GM10266 (cell line): Measurements from ENCODE around the gene RCAN1.

ENCODE experiments used
- DNase-seq: peaks from one replicate; pipeline ENCODE4 v3.0.0; 2012; ENCODE audit errors: extremely low spot score
- CTCF ChIP-seq: IDR thresholded peaks from 2 replicates; pipeline ENCODE4 v1.5.1; 2012; ENCODE audit warnings: mild to moderate bottlenecking, low read depth; ENCODE audit not compliant: control insufficient read depth, insufficient read depth; ENCODE audit errors: missing control alignments

The RCAN1 gene

GRCh38 chr21:34598931-34599400 lies 15.9 kb downstream of the RCAN1 start:
- no peak for TF ChIP-seq CTCF
- DNase-seq: no peak

- no peak for DNase-seq
- TF ChIP-seq CTCF: no peak
These were observed 17.5 kb downstream of the RCAN1 start for GRCh38 chr21:34597406-34597805.

- TF ChIP-seq CTCF: no peak
- no peak for DNase-seq
These were observed 18.2 kb downstream of the RCAN1 start for GRCh38 chr21:34596561-34597271.

- TF ChIP-seq CTCF: no peak
- DNase-seq: no peak
These were observed 19.5 kb downstream of the RCAN1 start for GRCh38 chr21:34595457-34595856.

GRCh38 chr21:34594566-34595234 lies 20.2 kb downstream of the RCAN1 start:
- no peak for TF ChIP-seq CTCF
- no peak for DNase-seq

GRCh38 chr21:34593954-34594531 lies 20.9 kb downstream of the RCAN1 start:
- no peak for TF ChIP-seq CTCF
- DNase-seq: no peak

- no peak for DNase-seq
- TF ChIP-seq CTCF: no peak
These were observed 21.5 kb downstream of the RCAN1 start for GRCh38 chr21:34593423-34593822.
